Testis (tissue), 2 donors: ENCODE results near the gene ADAMTS4.

Experiments
- POLR2A ChIP-seq: fragments of 450-650 bp; IDR thresholded peaks from one replicate; pipeline ENCODE4 v1.6.1; 2017; ENCODE audit warnings: antibody characterized with exemption, mild to moderate bottlenecking, moderate library complexity
- TF ChIP-seq, protein P1 (sequence below), 3 experiments: fragments of 450-650 bp in 2 of 3; fragments of 200-600 bp in 1 of 3; sonication (generic) in 1 of 3; IDR thresholded peaks; one replicate each; pipeline ENCODE4 v1.5.1; 2016 to 2019; ENCODE audit warnings: antibody characterized with exemption in 3 of 3, mild to moderate bottlenecking in 2 of 3, moderate library complexity in 1 of 3

DNA sequence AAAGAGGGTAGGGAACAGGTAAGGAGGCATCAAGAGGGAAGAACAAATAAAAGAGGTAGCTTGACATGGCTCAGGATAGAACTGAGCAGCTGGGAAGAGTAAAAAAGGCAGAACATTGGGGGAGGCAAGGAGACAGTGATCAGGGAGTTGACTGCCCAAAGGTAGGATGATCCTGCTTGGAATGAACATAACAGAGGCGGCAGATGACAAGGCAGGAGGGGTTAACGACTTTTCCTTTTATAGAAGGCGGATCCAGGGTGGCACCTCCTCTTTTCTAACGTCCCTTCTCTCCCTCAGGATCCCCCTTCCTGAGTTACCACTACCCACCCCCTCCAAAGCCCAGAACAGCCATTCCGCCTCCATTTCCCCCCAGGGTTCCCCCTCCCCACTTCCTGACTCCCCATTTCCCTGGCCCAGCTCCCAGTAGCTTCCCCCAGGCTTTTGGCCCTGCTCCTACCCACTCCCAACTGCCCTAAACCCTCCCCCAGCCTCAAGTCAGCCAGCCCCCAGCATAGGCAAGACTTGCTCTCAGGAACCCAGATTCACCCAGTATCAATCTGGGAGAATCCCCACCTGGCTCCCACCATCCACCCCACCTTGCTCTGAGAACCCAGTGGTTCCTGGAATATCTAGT, 769 bp upstream of the ADAMTS4 start:
- TF ChIP-seq, protein P1, sequence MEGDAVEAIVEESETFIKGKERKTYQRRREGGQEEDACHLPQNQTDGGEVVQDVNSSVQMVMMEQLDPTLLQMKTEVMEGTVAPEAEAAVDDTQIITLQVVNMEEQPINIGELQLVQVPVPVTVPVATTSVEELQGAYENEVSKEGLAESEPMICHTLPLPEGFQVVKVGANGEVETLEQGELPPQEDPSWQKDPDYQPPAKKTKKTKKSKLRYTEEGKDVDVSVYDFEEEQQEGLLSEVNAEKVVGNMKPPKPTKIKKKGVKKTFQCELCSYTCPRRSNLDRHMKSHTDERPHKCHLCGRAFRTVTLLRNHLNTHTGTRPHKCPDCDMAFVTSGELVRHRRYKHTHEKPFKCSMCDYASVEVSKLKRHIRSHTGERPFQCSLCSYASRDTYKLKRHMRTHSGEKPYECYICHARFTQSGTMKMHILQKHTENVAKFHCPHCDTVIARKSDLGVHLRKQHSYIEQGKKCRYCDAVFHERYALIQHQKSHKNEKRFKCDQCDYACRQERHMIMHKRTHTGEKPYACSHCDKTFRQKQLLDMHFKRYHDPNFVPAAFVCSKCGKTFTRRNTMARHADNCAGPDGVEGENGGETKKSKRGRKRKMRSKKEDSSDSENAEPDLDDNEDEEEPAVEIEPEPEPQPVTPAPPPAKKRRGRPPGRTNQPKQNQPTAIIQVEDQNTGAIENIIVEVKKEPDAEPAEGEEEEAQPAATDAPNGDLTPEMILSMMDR (IDR thresholded peaks at IDR 0.05): no peak
- no peak for TF ChIP-seq POLR2A
